ENCODE results near the gene FRAS1.
"Not testable (repeated sequence)": the region's sequence is repeated elsewhere in the genome, so short reads cannot be mapped to it uniquely, and the experiment has no call there.

DNA sequence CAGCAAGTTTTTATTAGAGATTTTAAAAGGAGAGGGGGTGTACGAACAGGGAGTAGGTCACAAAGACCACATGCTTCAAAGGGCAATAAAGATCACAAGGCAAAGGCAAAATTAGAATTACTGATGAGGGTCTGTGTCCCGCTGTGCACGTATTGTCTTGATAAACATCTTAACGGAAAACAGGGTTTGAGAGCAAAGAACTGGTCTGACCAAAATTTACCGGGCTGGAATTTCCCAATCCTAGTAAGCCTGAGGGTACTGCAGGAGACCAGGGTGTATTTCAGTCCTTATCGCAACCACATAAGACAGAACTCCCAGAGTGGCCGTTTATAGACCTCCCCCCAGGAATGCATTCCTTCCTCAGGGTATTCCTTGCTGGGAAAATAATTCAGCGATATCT lies 195.7 kb downstream of the FRAS1 start:
- TF ChIP-seq, protein P1, sequence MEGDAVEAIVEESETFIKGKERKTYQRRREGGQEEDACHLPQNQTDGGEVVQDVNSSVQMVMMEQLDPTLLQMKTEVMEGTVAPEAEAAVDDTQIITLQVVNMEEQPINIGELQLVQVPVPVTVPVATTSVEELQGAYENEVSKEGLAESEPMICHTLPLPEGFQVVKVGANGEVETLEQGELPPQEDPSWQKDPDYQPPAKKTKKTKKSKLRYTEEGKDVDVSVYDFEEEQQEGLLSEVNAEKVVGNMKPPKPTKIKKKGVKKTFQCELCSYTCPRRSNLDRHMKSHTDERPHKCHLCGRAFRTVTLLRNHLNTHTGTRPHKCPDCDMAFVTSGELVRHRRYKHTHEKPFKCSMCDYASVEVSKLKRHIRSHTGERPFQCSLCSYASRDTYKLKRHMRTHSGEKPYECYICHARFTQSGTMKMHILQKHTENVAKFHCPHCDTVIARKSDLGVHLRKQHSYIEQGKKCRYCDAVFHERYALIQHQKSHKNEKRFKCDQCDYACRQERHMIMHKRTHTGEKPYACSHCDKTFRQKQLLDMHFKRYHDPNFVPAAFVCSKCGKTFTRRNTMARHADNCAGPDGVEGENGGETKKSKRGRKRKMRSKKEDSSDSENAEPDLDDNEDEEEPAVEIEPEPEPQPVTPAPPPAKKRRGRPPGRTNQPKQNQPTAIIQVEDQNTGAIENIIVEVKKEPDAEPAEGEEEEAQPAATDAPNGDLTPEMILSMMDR (IDR thresholded peaks at IDR 0.05), result not testable (repeated sequence)
- TF ChIP-seq POLR2A, POLR2AphosphoS5 (IDR thresholded peaks at IDR 0.05): not testable (repeated sequence)

Data from breast epithelium (tissue), 3 donors.